ENCODE data around the gene GREM2.

DNA sequence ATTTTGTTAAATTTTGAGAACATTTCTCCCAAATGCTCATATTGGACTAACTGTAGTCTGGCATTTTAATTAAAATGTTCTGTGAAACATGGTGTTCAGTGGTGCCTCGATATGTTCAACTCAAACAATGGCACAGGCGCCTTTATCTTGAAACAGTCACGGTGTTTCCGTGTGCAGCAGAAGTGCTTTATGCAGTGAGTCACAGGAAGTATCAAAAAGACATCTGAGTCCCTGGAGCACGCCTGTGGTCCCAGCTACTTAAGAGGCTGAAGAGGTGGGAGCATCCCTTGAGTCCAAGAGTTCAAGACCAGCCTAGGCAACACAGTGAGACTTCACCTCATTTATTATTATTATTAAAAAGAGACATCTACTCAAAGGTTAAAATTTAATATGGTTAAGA is 52.2 kb downstream of the GREM2 start:
- no peak for TF ChIP-seq CREB1 (IDR thresholded peaks at IDR 0.05; ENCODE audit: low read depth)
- no peak for TF ChIP-seq EP300 (IDR thresholded peaks at IDR 0.05; ENCODE audit: borderline replicate concordance)
- TF ChIP-seq RAD21 (IDR thresholded peaks at IDR 0.05; ENCODE audit: low read depth) = no peak
- TF ChIP-seq FOXM1 (IDR thresholded peaks at IDR 0.05; ENCODE audit: borderline replicate concordance, low read depth) = no peak
- no peak for TF ChIP-seq TCF12 (IDR thresholded peaks at IDR 0.05; ENCODE audit: low read depth)
- TF ChIP-seq TAF1 (IDR thresholded peaks at IDR 0.05; ENCODE audit: low read depth) = no peak
